ENCODE measurements around the gene GALNT6. TPM values are rescaled to one million over a fixed set of nuclear protein-coding genes. Genes with fewer than 3 reads are reported as not detected.

The GALNT6 gene
- total RNA-seq, 4 donors from 2014 or later = 2.1 to 3.5 (median 2.4) TPM

DNA sequence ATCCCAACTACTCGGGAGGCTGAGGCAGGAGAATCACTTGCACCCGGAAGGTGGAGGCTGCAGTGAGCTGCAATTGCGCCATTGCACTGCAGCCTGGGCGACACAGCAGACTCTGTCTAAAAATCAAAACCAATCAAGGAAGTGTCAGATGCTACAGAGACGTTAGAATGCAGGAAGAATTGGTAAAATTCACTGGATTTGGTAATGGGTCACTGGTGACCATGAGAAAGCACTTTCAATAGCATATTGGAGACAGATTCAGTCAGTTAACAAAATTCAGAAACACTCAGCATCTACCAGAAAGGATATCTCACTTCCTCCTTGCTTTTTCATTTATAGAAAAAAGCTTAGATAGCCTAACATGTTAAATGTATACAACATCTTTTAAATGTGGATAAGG is 84.7 kb downstream of the GALNT6 start:
- ATAC-seq = no peak
- Histone ChIP-seq H3K36me3 (no peaks in the 10 kb centered on the region), H3K4me1 (no peaks in the 10 kb centered on the region), H3K4me3 (no peak overlapping the region), H3K27me3 (peaks cover 7% of the 10 kb centered on the region), H3K27ac (no peak overlapping the region), H3K9me3 (no peaks in the 10 kb centered on the region)
- WGBS, 2 donors (ENCODE audit: low coverage in 1 of 2) = 80 to 85% methylated on average over 5 of the region's 5 CpGs
- TF ChIP-seq EP300 (IDR thresholded peaks at IDR 0.05) (no peak), POLR2AphosphoS5 (IDR thresholded peaks at IDR 0.05) (no peak), POLR2A (IDR thresholded peaks at IDR 0.05) (no peak), CTCF (IDR thresholded peaks at IDR 0.05) (no peak)

Other genes starting within 250 kb of the GALNT6 start
- 10 to 100 TPM; 12.3 to 16.6 (median 14.2) TPM for gene TFCP2, start 218.3 kb downstream of the GALNT6 start, total RNA-seq
- gene POU6F1, start 173.3 kb downstream of the GALNT6 start, total RNA-seq = 10 to 100 TPM; 12.6 to 33.9 (median 17.9) TPM
- 100 to 1,000 TPM; 261 to 337 (median 311) TPM for gene DAZAP2, start 152.6 kb downstream of the GALNT6 start, total RNA-seq
- 1 to 10 TPM; 1.2 to 8.0 (median 3.6) TPM for gene SMAGP, start 121.0 kb downstream of the GALNT6 start, total RNA-seq
- gene BIN2, start 67.2 kb downstream of the GALNT6 start, total RNA-seq = 1 to 10 TPM in 3 of 4 donors, under 1 TPM in 1; 0.62 to 5.4 (median 2.0) TPM
- gene CELA1, start 44.7 kb downstream of the GALNT6 start, total RNA-seq = not detected
- gene SLC4A8, start 33.4 kb upstream of the GALNT6 start, total RNA-seq = 1 to 10 TPM in 1 of 4 donors, under 1 TPM in 3; 0.27 to 5.3 (median 0.76) TPM
- gene SCN8A, start 199.8 kb upstream of the GALNT6 start, total RNA-seq = 1 to 10 TPM in 1 of 4 donors, under 1 TPM in 3; 0.47 to 1.2 (median 0.60) TPM